Thyroid gland (tissue), 4 donors: ENCODE data around the gene KIF5C.

ENCODE experiments used
- CTCF ChIP-seq, 6 experiments: fragments of 200-600 bp in 3 of 6; fragments of 450-650 bp in 3 of 6; sonication (generic) in 3 of 6; IDR thresholded peaks; one replicate each; pipeline ENCODE4 v1.5.1; 2016 to 2019; ENCODE audit warnings: antibody characterized with exemption in 6 of 6, mild to moderate bottlenecking in 2 of 6, inconsistent platforms in 1 of 6, moderate library complexity in 1 of 6
- POLR2A ChIP-seq, 2 donors: fragments of 450-650 bp; IDR thresholded peaks; one replicate each; pipeline ENCODE4 v1.6.1; 2017; ENCODE audit warnings: antibody characterized with exemption in 2 of 2, mild to moderate bottlenecking in 2 of 2, moderate library complexity in 1 of 2

- TF ChIP-seq POLR2A (IDR thresholded peaks at IDR 0.05) (no peak), CTCF (IDR thresholded peaks at IDR 0.05) (no peak)
Measured at GRCh38 chr2:148920559-148920958, 45.5 kb downstream of the KIF5C start.
